GM18909 (cell line): ENCODE results near the gene ARL6IP4.

Source experiments
- ATAC-seq: cut with Tn5 transposase; IDR thresholded peaks from one replicate; pipeline ENCODE4 v1.9.1; 2021; ENCODE audit warnings: mild to moderate bottlenecking; ENCODE audit not compliant: unreplicated experiment, poor library complexity

The ARL6IP4 gene

GRCh38 chr12:122989225-122989839 is 8.9 kb downstream of the ARL6IP4 start:
- ATAC-seq = no peak

- ATAC-seq = no peak
Observed at GRCh38 chr12:122989874-122990419, 9.5 kb downstream of the ARL6IP4 start.

DNA sequence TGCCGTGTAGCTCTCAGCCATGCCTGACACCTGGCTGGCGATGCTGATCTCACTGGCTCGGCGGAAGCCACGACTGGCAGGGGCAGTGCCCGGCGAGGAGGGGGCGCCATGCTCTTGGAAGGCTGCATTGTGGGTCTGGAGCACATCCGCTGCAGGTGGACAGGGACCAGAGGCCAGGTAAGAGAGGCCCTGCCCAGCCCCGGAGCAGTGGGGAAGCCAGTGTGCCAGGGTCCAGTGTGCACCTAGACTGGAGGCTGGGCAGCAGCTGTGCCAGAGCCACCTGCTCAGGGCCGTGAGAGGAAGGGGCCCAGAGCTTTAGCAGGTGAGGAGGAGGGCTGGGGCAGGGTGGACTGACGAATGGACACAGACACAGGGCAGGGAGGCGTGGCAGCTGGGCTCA is 10.1 kb downstream of the ARL6IP4 start:
- ATAC-seq = no peak

DNA sequence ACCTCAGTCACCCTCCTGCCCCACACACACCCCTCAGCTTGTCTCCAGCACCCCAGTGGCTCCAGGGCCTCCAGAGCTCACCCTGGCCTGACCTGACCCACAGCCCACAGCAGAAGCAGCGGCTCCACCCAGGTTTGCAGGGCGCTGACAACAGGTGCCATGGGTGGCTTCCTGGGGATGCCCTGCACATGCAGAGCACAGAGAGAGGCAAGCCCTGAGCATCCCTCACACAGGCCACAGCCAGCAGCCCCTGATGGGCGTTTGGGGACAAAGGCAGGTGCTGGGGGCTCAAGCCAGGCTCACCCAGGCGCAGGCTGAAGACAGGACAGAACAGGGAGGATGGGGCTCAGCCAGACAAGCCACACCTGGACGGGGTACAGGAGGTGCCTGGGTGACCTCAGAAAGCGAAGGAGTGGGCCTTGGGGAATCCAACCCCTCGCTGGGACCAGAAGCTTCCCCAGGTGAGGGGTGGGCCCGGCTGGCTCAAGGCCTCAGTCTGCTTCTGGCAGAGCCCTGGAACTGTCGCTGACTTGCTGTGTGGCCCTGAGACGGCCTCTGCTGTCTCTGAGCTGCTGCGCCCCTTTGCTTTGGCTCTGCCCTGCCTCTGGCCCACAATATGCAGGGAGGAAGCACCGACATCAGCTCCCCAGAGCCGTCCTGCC is 10.6 kb downstream of the ARL6IP4 start:
- ATAC-seq = no peak

DNA sequence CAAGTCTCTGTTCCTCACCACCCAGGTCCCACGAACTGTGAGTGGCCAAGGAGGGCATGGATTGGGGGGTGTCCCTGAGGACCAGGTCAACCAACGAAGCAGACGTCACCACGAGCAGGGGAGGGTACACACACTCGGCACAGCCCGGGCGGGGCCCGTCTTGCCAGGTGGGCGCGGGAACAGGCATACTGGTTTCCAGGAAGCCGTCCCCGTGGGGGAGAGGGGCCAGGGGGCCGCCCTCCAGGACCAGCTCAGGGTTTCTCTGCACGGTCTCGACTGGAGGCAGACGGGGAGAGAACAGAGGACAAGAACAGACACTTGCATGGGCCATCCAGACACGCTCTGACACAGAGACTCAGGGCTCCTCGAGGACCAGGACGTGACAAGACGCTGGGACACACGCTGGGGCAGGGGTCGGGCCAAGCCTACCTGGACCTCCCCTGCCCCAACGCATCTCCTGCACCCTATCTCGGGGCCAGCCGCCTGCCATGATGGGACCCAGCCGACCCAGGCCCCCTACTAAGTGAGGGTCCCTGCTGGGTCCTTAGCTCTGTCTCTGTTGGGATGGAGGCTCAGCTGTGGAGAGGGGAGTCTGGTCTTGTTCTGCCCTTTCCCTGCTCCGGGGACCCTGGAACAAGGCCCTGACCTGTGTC is 11.3 kb downstream of the ARL6IP4 start:
- no peak for ATAC-seq

DNA sequence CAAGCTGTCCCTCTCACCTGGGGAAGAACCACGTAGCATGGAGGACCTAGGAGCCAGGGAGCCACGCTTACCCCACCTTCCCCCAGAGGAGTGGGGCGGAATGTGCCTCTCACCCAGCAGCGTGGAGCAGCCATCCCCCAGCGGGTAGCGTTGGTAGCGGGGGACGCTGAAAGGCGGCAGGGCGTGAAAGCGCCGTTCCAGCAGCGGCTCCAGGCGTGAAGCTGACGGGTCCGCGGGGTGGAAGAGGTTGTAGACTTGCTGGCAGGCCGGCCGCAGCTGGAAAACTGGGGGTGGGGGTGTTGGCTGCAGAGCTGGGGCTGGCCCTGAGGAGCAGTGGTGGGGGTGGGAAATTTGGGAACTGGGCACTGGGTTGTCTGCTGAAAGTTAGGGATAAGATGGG is 11.9 kb downstream of the ARL6IP4 start:
- ATAC-seq = no peak

DNA sequence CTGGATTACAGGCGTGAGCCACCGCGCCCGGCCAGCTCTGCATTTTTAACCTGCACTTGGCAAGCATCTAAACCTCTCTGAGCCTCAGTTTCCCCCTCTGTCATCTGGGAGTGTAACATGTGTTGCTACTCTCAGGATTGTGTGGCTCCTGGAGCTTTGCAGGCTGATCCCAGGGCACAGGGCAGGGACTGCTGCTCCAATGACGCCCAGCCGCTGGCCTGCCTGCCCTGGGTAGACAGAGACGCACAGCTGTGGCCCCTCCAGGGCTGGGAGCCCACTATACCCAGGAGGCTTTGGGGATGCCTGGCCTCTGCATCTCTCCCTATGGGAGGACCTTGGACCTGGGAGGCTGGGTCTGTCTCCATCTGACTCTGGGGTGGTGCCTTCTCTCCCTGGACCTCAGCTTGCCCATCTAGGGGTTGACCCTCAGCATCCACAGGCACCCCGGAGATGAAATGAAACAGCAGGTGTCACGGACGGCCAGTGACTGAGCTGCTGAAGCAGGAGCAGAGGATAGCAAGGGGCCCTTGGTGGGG is 13.7 kb downstream of the ARL6IP4 start:
- no peak for ATAC-seq

DNA sequence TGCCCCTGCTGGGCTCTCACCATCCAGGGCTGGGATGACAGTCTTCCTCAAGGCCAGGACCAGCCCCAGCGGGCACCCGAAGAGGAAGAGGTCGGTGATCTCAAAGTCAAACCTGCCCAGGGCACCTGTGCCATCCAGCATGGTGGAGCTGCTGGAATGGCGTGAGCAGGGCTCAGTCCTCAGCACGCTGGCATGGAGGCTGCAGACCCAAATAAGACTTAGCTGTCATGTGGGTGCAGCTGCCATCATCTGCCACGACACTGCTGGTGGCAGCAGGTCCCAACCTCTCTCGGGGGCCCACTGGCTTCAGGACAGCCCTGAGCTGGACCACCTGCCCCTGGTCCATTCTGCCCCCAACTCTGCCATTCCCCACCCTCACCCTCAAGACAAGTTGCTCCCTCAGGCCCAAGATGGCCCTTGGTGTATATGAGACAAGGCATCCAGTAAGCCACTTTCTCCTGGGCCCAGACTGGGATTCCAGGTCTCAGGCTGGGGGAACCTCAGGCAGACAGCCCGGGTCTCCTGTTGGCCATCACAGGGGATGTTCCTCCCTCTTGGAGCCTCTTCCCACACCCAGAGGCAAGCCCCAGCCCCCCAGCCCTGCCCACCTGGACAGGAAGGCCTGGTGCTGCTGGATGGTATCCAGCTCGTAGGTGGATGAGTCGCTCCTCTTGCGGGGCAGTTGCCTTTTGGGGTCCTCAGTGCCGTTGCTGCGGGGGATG is 14.5 kb downstream of the ARL6IP4 start:
- ATAC-seq = no peak

- no peak for ATAC-seq
Observed at GRCh38 chr12:122995503-122996187, 15.2 kb downstream of the ARL6IP4 start.

- ATAC-seq = no peak
Observed at GRCh38 chr12:122996188-122996601, 15.7 kb downstream of the ARL6IP4 start.

GRCh38 chr12:122996621-122997342 is 16.3 kb downstream of the ARL6IP4 start:
- no peak for ATAC-seq

DNA sequence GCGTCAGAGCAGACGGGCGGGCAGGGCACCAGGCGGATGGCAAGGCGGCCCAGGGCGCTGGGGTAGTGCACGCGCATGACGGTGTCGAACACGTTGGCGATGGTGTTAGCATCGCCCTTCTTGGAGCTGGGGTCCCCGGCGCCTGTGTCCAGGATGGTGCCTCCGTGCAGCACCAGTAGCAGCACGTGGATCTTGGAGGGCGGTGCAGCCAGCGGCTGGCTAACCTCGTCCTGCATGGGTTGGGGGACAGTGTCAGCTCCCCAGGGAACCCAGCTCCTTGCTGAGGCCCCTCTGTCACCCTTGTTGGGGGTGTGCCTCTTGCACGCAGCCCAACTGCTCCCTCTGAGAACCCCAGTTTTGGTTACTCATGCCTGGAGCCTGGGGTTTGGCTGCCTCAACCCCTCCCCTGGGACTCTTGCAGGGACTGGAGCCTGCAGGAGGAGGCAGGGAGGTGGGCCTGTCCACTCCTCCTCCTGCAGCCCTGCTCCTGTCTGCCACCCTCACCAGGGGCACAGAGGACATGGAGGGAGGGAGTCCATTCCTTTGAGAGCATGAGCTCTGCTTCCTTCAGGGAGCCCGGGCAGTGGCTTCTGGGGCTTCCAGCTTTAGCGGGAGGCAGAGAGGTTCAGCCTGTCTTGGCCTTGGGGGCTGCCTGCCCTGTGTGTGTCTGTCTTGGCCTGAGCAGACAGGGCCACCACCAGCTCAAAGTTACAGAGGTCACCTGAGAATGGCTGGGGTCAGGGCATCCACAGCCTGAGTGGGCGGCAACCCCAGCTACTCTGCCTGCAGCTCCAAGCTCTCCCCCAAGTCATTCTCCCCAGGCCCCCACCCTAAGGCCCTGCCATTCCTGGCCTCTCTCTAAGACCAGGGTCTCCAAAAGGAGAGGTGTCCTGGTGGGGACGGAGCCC is 17.1 kb downstream of the ARL6IP4 start:
- no peak for ATAC-seq

DNA sequence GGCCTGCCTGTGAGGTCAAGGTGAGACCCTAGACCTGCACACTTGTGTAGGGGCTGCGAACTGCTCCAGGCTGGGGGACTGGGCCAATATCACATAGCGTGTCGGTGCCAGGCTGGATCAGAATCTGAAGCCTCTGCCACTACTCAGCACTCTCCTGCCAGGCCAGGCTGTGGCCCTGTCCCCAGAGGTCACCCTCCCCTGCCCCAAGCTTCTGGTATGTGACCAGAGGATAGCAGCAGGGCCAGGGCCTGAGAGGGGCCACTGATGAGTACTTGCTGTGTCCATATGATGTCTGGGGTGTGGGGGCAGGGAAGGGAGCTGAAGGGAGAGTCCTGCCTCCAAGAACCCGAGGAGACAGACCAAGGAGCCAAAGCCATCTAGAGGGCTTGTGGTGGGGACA is 17.8 kb downstream of the ARL6IP4 start:
- no peak for ATAC-seq

DNA sequence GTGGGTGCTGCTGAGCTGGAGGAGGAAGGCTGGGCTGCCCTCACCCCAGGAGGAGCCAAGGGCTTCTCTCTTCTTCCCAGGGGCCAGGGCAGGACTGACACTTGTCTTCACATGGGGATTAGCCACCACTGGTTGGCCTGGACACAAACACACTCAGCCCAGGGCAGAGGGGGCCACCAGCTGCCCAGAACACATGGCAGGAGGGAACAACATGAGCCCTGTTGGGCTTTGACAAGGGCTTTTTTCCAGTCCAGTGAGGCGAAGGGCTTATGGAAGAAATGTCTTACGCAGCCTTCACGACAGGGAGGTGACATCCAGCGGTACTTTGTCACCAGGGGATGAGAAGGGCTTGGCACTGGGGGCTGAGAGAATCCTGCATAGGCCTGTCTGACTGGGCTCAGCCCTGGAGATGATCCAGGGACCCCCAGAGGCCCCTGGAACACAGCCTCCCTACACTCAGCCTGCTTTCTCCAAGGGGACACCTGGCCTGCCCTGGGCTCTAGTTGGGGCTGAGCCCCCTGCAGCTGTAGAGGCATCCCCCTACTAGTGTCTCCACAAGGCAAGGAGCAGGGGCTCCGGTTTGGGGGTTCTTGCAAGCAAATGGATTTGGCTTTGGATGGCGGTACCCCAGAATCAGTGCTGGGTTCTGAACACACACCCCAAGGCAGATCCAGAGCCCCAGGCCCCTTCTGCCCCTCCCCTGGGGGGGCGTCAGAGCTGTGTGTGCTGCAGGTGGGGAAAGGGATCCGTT is 18.9 kb downstream of the ARL6IP4 start:
- no peak for ATAC-seq

- ATAC-seq = no peak
Observed at GRCh38 chr12:122999986-123000420, 19.5 kb downstream of the ARL6IP4 start.

- ATAC-seq = no peak
Observed at GRCh38 chr12:123000578-123000977, 20.1 kb downstream of the ARL6IP4 start.

- no peak for ATAC-seq
Observed at GRCh38 chr12:123001464-123001863, 21.0 kb downstream of the ARL6IP4 start.

- no peak for ATAC-seq
Observed at GRCh38 chr12:123003257-123003656, 22.8 kb downstream of the ARL6IP4 start.
